Stimulated activated CD4-positive, alpha-beta T cell treated with anti-CD3 and anti-CD28 coated beads, Interleukin-1b, Interleukin-23, amount 100 ng/mL, for 24 hours (primary cell): ENCODE data around the gene LZTS3.
"Not testable (repeated sequence)": the region's sequence is repeated elsewhere in the genome, so short reads cannot be mapped to it uniquely, and the experiment has no call there.

Source experiments
- DNase-seq, 4 experiments: peaks; one replicate each; pipeline ENCODE4 v3.0.0-alpha.2; 2020; ENCODE audit warnings: low read depth in 4 of 4, low spot score in 1 of 4

LZTS3 gene

DNA sequence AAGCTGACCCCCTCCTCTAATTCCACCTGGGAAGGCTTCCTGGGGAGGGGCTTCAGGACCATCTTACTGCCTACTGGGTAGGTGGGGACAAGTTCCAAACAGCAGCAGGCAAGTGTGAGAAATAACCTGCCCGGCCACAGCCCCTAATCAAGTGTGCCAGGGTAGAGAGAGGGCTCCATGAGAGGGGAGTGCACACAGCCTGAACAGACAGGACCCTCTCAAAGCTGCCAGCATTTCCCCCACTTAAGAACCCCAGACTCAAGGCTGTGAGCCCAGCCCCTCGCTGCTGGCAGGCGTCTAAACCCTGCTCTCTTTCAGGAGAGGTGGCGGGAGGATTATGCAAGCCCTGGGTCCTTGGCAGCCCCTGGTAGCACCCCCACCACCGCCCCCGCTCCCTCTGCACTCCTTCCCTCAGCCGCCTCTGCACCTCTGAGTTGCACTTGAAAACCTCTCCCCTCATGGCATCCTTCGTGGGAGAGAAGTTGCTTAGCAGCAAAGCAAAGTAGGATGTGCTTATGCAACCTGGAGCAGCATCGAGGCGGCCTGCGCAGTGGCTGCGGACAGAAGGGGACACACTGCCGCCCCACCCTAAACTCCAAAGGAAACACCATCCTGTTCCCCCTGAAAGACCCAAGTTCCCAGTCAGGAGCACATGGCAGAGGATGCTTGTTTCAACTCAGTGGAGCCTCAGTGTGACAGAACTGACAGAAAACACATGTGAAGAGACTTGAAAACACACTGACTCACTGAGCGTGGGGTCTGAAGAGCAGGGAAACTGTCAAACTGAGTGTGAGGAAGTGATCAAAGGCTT lies 20.7 kb upstream of the LZTS3 start:
- DNase-seq = no peak

DNA sequence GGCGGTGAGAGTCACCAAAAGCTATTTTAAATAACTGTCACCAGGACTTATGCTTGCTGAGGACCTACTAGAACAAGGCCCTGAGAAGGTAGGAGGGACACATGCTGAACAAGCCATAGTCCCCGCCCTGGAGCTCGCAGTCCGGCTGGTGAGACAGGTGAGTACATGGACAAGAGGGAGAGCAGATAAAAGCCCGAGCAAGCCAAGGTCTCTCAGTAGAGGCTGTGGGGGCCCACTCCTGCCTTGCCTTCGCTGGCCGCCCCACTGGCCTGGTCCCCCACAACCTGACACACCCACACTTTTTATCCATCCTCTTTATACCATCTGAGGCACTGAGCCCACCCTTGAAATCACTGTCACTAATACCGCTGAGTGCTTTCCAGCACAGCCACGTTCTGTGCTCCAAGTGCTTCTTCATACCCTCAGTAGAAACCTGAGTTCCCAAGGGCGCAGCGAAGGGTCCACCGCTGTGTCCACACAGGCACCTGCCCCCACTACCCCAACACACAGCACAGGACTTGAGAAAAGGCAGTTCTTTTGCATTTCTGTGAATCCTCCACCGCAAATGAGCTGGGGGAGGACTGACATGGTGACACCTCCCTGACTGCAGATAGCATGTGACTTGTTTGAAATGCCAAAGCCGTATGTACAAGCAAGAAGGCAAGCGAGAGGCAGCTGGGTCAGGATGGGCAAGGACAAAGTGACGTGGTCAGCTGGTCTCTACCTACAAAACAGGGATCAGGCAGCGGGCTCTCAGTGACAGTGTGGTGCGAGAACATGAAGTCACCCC lies 19.1 kb upstream of the LZTS3 start:
- DNase-seq = no peak

DNA sequence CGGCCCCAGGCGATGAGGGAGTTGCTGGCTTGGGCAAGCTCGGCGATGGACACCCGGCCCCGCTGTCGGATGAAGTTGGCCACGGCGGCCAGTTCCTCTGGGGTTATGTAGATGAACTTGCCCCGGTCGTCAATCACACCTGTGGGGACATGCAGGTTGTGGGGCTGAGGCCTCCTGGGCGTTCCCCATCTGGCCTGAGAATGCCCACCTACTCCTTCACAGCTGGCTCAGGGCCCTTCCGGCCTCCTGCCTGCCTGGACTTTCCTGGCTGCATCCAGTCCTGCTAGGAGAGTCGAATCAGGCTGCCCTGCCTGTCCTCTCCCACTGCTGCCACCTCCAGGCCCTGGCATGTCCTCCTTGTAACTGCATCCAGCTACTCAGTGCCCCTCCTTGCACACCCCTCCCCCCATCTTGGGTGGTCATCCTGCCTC lies 17.3 kb upstream of the LZTS3 start:
- no peak for DNase-seq

DNA sequence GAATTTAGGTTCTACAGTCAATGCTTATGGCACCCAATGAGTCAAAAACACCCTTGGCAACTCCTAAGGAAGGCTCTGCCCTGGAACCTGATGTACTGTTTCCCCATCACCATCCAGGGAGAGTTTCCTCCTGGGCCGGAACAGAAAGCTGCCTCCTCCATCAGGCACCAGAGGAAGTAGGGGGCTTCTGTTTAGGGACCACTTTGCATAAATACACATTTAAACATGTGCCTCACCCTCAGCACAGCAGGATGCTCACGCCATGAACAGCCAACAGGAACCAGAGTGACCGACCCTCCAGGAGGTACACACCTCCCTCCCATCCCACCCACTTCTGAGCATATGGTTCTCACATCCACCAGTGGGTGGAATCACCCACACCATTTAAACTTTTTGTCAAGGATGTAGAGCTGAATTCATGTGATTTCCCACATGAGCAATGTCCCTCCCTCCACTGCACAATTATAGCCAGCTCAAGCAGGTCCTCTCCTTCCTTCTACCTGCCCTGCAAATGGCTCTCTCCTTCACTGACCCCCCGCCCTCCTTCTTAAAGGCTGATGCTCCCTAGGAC lies 16.3 kb upstream of the LZTS3 start:
- DNase-seq = no peak

DNA sequence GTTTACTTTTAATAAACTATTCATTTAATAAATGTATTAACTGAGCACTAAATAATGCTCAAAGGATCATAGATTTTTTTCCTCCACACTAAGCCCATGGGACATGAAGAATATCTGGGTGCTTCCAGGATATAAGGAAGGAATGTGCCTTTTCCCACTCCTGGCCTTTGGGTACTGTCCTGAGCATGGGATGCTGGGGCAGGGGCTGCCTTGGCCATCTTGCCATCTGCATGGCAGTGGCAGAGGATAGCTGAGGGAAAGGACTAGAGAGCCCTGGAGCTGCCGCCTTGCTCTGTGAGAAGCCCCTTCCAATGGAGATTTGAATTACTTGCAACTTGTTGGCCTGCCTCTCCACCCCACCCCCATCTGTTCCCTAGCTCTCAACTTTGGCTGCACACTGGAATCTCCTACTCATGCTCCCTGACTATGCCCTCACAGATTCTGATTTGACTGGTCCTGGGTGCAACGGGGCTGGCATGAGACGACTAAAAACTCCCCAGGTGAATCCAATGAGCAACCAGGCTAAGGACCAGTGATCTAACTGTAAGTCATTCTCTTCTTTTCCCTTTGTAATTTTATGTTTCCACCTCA lies 15.6 kb upstream of the LZTS3 start:
- no peak for DNase-seq

DNA sequence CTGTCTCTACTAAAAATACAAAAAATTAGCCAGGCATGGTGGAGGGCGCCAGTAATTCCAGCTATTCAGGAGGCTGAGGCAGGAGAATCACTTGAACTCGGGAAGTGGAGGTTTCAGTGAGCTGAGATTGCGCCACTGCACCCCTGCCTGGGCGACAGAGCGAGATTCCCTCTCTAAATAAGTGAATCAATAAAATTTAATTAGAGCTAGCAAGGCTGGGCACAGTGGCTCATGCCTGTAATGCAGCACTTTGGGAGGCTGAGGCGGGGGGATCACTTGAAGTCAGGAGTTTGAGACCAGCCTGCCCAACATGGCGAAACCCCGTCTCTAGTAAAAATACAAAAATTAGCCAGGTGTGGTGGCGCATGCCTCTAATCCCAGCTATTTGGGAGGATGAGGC lies 14.5 kb upstream of the LZTS3 start:
- not testable (repeated sequence) for DNase-seq

DNA sequence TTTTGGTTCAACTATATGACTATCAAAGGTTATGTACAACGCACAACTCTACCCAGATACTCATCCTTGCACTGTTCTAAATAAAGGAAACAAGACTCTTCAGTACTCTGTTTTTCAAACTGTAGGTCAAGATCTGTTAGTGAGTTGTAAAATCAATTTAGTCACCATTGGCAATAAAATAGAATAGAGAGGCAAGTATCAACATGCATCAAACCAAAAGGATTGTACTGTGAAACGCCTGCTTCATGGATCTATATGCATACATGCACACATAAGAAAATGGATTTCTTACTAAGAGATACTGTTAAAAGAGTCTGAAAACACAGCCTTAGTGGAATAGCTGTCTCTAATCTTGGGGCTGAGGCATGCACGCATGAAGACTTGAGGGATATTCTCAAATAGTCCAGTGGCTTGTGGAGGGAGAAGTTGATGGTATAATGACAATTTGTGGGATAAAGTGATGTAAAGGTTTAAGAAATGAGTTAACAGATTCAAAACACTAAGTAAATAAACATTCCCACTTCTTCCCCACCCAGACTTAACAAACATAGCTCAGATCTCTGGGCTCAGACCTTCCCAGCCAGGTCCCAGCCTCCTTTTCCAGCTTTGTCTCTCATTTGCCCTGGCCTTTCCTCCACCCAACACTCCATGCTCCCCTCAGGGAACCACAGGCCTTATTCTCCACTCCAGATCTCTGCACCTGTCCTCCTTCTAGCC lies 10.7 kb upstream of the LZTS3 start:
- no peak for DNase-seq

DNA sequence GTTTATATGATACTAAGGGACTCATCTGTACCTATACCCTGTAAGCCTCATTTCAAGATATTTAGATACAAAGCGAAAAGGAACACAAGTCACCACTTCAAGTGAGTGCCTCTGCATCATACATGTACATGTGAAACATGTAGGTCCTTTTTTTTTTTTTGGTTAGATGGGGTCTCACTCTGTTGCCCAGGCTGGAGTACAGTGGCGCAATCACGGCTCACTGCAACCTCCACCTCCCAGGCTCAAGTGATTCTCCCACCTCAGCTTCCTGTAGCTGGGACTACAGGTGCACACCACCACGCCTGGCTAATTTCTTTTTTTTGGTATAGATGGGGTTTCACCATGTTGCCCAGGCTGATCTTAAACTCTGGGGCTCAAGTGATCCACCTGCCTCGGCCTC lies 9.1 kb upstream of the LZTS3 start:
- not testable (repeated sequence) for DNase-seq

DNA sequence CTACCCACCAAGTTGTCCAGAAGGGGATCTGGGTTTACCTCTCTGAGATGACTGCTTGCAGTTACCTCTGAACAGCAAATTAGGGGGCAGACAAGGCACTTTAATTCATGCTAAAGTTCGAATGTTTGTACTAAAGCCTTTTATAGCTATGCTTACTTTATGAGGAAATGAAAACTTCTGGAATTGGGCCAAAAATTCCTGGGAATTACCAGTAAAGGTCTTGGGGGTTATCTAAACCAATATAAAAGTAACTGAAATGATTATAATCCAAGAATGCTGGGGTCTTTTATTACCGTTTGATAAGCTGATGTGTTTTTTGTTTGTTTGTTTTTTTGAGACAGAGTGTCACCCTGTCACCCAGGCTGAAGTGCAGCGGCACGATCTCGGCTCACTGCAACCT lies 7.9 kb upstream of the LZTS3 start:
- DNase-seq = no peak

DNA sequence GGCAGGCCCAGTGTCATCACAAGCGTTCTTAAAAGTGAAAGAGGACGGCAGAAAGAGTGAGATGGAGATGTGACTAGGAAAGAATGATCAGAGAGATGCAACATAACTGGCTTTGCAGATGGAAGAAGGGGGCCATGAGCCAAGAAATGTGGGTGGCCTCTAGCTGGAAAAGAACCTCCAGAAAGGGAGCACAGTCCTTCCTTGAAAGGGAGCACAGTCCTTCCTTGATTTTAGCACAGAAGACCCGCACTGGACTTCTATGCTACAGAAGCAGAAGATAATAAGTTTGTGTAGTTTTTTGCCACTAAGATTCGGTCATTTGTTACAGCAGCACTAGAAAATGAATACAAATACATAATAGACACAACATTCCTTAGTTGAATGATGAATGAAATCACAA lies 7.0 kb upstream of the LZTS3 start:
- DNase-seq = no peak

DNA sequence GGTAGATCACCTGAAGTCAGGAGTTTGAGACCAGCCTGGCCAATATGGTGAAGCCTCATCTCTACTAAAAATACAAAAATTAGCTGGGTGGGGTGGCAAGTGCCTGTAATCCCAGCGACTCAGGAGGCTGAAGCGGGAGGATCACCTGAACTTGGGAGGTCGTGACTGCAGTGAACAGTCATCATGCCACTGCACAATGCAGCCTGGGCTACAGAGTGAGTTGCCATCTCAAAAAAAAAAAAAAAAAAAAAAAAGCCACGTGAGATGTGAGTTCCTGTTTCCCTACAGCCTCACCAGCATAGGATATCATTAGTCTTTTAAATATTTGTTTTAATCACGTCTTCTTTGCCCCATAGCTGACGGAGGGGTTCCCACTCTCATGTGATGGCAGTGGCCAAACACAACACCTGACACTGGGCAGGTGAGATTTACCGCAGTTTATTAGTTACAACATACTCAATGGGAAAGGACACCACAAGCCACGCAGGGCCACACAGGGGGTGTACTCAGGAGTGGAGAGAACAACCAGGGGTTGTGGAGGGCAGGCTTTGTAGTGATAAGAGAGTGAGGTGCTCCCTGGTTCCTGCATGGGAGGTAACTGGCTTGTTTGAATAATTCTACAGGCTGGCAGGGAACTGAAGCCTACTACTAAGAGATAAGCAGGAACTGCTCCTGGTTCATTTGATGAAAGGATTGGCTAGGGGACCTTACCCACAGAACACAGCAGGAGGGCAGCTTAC lies 4.6 kb upstream of the LZTS3 start:
- no peak for DNase-seq

DNA sequence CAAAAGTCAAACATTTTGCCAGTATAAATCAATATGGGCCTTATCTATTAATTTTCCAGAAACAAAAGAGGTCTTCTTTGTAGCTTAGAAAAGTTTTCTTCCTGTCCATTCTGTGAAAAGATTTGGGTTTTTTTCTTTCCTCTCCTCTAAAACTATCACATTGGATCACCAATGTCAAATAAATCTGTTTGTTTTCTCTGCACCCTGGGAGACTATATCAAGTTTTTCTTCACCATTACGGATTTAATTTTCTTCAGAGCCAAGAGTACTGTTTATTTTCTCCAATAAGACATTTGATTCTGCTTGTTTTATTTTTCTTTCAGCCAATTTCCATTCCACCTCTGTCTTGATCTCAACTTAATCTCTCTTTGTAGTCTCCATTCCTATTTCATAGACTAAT lies 1.9 kb upstream of the LZTS3 start:
- no peak for DNase-seq

DNA sequence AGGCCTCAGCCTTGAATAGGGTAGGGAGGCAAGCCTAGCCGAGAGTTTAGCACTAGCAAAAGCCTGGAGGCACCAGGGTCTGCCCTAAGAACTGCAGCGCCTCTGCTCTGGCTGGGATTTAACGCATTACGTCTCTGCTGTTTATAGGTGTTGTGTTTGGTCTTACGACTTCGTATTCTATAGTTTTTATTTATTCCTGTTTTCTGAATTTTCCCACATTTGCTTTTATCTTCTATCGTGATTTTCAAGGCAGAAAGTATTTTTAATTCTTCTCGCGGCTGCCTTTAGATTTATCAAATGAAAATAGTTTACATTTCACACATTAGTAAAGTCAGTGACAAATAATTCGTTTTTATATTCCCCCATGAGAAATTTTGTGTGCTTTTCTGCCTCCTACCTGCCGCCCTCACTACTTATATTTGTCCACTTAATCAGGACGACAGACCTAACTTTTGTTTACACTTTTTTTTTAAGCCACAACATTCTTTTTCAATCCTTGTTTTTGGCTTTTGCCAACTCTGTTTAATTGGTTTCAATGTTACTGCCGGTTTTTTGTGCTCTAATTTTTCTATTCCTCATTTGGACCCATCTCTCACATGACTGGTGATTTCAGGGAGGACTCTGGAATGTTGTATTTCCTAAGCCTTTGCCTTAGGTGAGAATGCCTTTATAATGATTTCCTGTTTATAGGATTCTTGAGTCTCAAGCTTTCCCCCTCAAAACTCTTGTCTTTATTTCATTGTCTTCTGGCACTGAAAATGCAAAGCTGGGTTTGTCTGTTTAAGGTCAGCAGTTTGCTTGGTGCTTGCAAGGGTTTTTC lies 1.3 kb upstream of the LZTS3 start:
- DNase-seq = no peak

DNA sequence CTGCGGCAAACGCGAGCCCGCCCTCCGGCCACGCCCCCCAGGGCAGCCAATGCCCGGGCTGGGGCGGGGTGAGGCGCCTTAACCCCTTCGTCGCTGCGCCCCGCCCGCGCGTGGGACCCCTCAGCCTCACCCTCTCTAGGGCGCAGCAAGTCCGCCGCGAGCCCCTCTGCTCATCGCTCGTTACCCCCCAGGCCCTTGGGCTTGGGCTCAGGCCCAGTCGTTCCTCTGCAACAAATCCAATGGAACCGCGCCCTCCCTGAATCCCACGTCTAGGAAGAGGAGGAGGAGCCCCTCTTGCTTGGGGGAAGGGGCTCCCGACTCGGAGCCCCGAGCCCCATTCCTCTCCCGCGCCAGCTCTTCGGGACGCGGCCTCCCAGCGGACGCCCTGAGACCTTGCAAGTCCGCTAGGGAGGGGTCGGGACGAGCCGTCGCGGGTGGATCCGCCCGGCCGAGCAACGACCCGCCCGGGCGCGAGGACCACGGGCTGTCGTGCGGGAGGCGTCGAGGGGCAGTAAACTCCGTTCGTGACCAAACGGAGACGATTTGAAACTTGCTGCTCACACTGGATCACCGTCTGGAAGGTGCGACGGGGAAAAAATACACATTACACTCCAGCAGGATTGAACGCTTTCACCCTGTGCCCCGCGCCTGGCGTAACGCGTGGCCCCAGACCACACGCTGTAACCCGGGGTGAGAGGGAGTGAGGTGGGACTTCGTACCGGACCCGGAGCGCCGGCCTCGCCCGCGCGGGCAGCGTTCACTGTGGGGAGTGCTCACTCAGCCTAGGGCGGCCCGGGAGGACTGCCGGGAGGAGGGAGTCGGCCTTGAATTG lies 477 bp upstream of the LZTS3 start:
- peak; percentile 84 to 90 (median 86) for DNase-seq

DNA sequence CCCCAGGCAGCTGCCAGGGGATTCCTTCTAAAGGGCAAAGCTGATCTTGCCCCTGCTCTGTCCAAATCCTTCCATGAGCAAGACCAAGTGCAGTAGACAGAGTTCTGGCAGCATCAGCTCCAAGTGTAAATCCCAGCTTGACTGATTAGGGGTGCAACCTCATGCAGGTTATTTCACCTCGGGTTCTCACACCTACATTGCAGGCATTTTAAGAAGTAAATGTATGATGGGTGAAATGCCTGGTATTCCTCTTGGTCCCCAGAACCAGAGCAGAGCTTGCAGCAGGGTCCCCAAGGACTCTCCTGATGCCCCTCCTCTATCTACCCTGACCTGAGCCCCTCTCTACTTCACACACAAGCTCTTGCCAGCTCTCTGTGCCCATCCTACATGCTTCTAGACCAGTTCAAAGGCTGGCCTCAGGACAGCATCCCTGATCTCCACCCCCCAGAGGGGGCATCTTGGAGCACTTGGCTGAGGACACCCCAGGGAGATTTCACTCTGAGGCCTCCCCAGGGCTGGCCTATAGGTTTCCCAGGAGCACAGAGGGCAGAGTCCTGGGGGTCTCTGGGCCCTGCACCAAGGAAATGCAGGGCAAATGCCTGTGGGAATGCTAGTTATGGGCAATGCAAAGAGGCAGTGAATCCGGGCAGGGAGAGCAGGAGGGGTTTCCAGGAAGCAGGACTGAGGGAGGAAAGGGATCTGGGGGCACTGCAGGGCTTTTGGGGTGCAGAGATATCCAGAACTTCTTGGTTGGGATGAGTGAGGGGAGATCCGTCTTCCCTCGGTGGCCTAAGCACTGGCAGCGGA lies 1.0 kb downstream of the LZTS3 start:
- no peak for DNase-seq

DNA sequence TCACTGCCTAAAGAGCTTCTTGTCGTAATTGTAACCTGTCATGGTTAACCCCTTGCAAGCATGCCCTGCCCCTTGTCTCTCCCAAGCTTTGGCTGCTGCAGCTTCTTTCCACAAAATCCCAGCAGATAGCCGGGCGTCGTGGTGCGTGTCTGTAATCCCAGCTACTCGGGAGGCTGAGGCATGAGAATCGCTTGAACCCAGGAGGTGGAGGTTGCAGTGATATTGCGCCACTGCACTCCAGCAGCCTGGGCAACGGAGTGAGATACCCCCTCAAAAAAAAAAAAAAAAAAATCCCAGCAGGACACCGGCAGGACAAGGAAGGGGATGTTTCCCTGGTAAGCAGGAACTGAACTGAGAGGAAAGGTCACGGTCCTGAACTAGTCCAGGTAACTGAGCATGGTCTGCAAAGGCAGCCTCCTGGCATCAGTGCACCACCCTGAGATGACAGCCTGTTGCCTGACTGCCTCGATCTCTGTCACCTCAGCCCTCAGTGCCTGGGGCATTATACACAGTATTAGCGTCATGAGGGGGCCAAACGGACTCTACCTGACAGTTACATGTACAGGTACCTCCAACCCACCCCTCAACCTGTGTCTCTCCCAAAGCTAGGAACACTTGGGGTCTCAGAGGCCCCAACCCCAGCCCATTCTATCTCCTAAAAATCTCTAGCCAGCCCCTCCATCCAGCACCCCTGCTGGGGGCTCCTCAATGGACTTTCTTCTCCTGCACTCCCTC lies 1.8 kb downstream of the LZTS3 start:
- no peak for DNase-seq
